ENCODE results near the gene ERI2.
"Not testable (repeated sequence)": the region's sequence is repeated elsewhere in the genome, so short reads cannot be mapped to it uniquely, and the experiment has no call there.

ERI2 gene

DNA sequence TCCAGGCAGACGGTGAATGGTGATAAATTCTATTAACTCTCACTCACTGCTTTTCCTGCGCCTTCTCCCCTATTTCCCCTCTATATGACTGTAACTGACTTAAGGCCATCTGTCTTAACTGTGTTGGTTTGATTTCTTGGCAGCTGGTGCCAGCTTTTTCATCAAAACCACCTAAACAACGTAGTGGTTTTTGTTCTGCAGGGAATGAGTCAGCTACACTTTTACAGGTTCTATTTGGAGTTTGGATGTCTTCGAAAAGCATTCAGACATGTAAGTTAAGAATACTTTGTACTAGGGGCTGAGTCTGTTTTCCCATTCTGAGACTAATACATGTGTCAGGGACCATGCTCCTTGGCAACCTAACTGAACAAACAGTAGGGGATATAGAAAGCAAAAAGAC, 8.5 kb upstream of the ERI2 start:
- DNase-seq (ENCODE audit: low read depth in 2 of 2), result no peak

DNA sequence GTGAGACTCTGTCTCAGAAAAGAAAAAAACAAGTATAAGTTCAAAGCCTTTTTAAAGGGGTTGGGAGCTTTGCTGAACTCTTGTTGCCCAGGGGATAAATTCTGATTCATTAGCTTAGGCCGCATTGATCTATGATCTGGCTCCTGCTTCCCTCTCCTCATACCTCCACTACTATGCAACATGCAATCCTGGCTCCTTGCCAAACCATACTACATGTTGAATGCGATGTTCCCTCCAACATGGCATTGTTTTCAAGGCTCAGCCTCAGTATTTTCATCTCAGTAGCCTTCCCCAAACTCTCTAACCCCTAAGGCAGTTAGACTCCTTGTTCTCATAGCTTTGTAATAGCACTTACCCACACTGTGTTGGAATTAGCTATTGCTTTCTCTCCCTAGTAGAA, 6.2 kb upstream of the ERI2 start:
- DNase-seq (ENCODE audit: low read depth in 2 of 2), result no peak

DNA sequence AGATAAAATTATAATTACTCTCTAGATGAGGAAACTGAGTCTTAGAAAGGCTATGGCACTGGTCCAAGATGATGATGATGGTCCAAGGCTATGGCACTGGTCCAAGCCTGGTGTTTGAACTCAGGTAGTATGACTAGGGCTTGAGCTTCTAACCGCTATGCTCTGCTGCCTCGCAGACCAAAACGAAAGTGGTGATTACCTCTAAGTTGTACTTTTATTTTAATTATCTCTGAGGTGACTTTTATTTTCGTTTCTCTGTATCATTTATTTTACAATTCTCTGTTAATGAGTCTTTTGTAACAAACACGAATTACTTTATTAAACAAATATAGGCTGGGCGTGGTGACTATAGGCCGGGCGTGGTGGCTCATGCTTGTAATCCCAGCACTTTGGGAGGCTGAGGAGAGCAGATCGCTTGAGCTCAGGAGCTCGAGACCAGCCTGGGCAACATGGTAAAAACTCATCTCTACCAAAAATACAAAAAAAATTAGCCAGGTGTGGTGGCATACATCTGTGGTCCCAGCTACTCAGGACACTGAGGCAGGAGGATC, 5.7 kb upstream of the ERI2 start:
- DNase-seq (ENCODE audit: low read depth in 2 of 2), result no peak

DNA sequence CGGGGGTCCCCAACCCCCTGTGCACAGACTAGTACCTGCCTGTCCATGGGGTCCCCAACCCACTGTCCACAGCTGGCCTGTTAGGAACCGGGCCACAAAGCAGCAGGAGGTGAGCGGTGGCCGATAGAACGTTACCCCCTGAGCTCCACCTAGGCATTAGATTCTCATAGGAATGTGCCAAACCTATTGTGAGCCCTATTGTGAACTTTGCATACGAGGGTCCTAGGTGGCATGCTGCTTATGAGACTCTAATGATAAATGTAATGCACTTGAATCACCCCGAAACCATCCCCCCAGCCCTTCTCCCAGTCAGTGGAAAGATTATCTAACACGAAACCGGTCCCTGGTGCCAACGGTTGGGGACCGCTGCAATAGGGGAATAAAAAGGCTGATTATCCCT, 1.6 kb upstream of the ERI2 start:
- DNase-seq (ENCODE audit: low read depth in 2 of 2), result no peak

DNA sequence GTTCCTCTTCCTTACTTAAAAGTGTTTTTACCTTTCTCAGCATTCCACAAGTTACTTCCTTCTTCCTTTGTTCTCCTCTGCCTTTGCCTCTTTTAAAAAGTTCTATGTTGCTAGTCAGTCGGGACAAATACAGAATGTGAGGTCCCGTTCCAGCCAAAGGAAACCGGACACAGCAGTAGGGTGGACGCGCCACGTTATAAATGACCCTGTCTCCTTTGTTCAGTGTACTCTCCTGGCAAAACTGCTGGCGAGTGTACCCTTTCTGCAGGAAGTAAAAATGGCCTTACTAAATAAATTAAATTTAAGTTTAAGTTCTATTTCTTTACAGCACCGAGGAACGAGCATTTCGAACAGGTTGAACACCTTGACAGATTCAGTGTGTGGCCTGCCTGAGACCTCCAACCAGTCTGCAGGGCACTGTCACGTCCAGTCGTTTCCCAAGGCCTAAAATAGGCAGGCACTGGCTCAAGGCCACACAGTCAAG, 546 bp downstream of the ERI2 start:
- not testable (repeated sequence) for DNase-seq (ENCODE audit: low read depth in 2 of 2)

DNA sequence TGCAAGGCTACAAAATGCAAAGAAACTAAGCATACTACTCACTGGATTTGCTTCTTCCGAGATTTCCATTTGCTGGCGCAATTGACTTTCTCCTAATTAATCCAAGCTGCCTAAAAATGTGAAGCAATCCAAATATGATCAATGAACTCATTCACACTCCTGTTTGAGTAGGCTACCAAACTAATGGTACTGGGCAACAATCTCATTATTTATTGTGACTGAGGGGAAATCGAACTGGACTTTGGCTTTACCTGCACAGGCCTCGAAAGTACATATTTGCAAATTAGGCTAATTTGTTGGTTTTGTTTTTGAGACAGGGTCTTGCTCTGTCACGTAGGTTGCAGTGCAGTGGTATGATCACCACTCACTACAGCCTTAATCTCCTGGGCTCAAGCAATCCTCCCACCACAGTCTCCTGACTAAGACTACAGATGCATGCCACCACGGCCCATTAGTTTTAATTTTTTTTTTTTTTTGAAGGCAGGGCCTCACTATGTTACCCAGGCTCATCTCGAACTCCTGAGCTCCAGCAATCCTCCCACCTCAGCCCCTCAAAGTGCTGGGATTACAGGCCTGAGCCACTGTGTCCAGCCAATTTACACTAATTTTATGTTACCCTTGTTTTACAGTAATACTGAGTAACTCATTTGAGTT, 2.6 kb downstream of the ERI2 start:
- peak; percentile 2 to 4 for DNase-seq (ENCODE audit: low read depth in 2 of 2)

DNA sequence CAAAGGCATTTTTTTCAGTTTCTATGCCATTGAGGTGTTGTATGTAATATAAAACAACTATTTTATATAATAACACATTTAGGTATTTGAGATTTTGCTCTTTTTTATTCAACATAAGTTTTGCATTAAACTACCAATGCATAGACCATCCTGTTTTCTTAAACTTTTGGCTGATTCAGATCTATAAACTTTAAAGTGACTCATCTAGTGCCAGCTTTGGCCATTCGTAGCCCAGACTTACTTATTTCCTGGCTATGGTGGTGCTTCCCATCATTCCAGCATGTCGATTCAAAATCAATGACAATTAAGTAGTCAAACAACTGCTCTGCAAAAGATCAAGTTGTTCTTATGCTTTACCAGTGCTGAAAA, 3.1 kb downstream of the ERI2 start:
- DNase-seq (ENCODE audit: low read depth in 2 of 2), result peak; percentile 2 to 3

DNA sequence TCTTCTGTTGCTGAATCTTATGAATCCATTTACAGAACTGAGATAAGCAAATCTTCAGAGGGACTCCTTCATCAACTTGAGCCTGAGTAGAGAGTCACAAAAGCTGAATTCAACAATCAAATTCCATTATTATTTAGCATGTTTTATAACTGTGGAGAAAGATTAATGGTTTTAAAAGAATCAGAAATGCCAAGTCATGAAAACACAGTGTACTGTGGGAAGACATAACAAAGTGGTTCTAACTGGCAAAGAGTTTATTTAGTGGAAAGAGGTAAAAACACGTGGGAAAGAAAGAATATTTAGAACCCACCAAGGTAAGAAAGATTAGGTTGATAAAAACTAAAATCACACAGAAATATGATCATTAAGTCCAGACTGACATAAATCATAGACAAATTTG, 5.0 kb downstream of the ERI2 start:
- DNase-seq (ENCODE audit: low read depth in 2 of 2), result no peak

DNA sequence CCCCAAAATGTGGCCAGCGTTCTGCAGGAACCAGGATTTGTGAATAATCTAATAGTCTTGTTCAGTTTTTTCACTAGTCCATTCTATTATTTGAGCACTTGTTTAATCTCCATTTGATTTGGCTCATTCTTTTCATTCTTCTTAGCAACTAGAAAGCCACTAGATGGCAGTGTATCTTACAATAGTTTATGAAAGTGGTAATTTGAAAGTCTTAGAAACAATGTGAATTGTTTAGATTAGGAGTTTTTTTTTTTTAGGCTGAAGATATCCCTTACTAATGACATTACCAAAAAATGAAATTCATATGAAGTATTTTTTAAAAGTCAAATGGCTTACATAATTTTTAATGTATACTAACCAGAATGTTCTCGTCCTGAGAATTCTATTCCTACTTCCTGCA, 6.7 kb downstream of the ERI2 start:
- DNase-seq (ENCODE audit: low read depth in 2 of 2), result peak; percentile 6 to 8

DNA sequence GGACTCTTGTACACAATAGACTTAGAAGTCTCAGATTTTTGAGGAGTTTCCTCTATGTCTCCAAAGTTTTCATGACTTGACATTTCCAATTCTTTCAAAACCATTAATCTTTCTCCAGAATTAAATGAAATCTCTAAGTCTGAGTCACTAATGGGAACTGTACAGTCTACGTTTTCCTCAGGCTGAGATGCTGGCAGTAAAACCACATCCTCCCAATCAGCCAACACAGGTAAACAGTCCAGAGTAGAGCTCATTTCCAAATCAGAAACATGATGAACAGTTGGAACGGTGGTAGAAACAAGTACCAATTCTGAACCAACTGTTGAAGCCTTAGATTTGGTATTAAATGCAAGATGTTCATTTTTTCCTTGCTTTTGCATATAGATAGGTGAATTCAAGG, 7.9 kb downstream of the ERI2 start:
- DNase-seq (ENCODE audit: low read depth in 2 of 2), result no peak

DNA sequence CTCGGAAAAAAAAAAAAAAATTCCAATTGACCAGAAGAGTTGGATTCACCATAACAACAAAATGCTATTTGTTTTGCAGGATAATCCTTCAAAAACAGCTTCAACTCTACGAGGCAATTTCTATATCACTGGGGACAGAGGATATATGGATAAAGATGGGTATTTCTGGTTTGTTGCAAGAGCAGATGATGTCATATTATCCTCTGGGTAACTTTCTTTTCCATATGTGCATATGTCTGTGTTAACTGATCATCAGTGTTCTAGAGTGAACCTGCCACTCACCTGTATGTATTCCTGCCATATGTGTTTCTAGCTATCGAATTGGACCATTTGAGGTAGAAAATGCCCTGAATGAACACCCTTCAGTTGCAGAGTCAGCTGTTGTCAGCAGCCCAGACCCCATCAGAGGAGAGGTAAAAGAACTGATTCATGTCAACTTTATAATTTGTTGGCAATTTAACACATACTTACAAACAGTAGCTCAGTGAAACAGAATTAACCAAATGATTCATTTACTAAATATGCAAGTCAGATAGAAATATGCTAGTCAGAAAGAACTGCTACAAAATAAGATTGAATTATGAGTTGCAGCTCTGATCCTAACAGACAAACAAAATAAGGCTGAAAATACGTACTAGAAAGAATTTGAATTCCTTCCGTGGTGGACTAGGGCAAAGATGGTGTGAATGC, 14.2 kb downstream of the ERI2 start:
- DNase-seq (ENCODE audit: low read depth in 2 of 2), result peak in 1 of 2 experiments; percentile 3

DNA sequence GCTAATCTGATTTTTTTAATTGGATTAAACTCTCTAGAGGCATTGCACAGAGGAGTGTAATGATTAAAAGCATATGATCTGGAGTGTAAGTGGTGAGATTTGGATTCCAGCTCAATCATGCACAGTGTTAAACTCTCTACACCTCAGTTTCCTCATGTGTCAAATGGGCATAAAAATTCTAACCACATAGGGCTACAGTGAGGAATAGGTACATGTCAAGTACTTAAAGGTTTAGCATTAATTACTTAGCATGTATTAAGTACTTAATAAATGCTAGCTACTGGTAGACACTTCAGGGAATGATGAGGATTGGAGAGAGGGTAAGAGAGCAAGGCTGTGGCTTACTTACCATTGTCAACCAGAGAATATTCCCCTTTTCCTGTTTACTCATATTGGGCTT, 17.1 kb downstream of the ERI2 start:
- DNase-seq (ENCODE audit: low read depth in 2 of 2), result no peak

DNA sequence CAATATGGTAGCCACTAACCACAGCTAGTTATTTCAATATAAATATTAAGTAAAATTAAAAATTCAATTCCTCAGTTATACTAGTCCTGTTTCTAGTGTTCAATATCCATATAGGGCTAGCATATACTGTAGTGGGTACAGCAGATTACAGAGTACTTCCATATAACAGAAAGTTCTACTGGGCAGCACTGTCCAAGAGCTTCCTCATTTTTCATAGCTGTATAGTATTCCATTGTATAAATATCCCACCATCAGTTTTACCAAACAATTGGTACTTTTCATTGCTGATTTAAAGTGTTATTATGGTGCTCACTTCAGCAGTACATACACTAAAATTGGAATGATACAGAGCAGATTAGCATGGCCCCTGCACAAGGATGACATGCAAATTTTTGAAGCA, 22.1 kb downstream of the ERI2 start:
- DNase-seq (ENCODE audit: low read depth in 2 of 2), result no peak

DNA sequence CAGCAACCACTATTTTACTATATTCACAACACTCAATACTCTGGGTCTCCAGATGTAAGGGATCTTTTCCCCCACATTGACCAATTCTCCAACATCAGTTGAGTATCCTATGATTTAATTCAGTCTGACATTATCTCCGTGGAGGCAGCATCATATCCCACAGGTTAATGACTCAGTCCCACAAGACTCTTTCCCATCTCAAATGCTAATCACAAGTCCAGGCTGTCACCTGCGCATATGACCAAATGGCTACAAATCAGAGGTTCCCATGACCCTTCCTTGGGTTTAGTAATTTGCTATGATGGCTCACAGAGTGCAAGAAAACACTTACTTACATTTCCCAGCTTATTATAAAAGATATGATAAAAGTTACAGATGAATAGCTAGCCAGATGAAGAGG, 23.8 kb downstream of the ERI2 start:
- no peak for DNase-seq (ENCODE audit: low read depth in 2 of 2)

DNA sequence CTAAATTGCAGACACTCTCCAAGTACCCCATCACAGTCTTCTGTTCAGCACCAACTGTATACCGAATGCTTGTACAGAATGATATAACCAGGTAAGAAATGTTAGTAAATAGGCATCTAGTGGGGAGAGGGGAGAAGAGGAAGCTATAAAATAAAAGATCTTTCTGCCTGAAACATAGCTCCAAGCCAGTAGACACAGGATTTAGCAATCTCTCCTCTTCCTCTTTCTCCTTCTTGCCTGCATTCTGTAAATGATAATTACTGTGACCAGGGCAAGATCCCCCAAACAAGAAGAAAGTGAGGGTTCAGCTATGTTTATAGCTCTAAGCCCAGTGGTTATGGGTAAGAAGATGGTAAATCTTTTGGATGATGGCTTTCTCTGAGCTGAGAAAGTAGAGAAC, 24.6 kb downstream of the ERI2 start:
- no peak for DNase-seq (ENCODE audit: low read depth in 2 of 2)

DNA sequence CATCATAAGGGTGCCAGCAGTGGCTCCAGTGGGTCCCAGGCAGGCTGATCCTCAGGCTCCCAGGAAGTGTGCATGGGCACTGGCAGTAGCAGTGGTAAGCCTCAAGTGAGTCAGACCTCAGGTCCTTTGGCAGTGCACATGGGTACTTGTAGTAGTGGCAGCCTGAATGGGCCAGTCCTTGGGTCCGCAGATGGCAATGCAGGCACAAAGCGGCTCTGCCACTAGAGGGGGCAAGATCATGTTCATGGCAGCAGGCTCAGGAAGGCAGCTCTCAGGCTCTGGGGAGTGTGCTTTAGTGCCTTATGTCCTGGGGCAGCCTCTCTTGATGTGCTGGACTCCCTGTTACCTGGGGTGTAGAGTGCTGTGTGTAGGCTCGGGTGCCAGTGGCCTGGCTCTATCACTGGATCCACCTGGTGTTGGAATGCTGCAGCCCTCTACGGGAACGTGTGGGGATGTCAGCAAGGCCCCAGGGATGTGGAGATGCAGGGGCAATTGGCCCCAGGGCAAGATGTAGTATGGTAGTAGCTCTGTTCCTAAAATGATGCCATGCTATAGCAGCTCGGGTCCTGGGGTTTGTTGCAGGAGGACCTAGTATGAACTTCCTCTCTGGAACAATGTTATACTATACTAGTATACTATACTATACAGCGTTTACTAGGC, 31.4 kb downstream of the ERI2 start:
- DNase-seq (ENCODE audit: low read depth in 2 of 2), result peak in 1 of 2 experiments; percentile 12

DNA sequence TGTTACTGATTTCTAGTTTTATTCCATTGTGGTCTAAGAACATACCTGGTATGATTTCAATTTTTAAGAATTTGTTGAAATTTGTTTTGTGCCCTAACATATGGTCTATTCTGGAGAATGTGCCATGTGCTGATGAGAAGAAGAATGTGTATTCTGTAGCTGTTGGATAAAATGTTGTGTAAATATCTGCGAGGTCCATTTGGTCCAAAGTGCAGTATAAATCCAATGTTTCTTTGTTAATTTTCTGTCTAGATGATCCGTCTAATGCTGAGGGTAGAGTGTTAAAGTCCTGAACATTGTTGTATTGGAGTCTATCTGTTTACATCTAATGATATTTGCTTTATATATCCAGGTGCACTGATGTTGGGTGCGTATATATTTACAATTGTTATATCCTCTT, 32.6 kb downstream of the ERI2 start:
- DNase-seq (ENCODE audit: low read depth in 2 of 2), result no peak

DNA sequence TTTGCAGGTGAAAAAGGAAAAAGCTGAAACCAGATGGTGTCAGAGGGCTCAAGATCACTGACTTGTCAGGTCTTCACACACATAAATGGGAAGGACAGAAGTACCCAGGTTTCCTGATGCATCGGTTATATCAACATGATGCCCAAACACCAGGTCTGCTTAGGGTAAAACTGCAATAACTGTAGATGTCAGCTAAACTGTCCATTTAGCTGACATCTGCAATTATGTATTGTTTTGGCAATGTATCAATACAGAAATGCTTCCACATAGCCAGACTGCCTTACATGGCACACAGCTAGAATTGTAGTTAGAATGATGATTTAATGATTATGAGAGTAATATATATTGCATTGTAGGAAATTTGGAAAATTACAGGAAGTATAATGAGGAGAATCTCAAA, 37.5 kb downstream of the ERI2 start:
- DNase-seq (ENCODE audit: low read depth in 2 of 2), result no peak

DNA sequence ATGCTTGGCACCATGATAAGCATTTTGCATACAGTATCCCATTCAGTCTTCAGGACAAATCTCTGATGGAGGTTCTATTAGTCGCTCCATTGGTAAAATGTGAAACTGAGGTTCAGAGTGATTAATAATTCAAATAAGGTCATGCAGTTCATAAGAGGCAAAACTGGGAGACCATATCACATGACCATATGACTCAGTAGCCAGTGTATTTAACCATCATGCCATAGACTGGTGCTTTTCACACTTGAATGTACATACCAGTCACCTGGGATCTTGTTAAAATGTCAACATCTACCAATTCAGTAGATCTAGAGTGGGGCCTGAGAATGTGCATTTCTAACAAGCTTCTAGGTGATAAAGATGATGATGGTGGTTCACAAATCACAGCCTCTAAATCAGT, 38.2 kb downstream of the ERI2 start:
- DNase-seq (ENCODE audit: low read depth in 2 of 2), result no peak

DNA sequence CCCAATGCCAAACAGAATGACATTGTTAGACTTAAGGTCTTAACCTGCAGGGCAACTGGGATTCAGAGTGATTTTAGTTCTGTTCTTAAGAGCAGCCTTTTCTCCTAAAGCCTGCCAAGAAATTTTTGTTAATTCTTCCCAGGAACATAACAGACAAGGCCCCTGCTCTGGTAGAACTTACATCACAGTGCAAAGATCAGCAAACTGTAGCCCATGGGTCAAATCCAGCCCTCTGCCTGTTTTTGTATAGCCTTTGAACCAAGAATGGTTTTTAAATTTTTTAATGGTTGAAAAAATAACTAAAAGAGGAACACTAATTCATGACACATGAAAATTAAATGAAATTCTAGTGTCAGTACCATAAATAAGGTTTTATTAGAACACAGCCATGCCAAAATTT, 38.7 kb downstream of the ERI2 start:
- DNase-seq (ENCODE audit: low read depth in 2 of 2), result no peak

DNA sequence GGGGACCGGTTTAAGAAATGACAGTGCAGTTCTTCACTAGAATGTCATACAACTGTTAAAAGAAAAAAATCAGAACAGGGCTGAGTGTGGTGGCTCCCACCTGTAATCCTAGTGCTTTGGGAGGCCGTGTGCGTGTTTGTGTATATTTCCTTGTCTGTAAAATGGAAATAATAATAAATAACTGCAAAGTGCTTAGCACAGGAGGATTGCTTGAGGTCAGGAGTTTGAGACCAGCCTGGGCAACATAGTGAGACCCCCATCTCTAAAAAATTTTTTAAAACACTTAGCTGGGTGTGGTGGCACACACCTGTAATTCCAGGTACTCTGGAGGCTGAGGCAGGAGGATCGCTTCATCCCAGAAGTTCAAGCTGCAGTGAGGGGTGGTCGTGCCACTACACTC, 40.0 kb downstream of the ERI2 start:
- no peak for DNase-seq (ENCODE audit: low read depth in 2 of 2)

DNA sequence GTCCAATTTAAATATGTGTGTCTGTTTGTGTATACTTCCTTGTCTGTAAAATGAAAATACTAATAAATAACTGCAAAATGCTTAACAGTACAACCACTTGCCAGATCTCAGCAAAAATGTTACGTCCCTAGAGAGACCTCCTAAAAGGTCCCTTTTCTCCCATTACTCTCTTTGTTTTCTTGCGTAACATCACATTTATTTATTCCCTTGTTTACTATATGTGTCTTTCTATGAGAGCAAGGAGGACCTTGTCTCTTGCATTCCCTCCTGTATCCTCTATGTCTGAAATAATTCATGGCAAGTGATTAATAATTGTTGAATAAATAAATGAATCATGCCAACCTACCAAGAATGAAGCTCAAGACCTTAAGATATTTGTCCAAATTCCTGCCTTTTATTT, 40.5 kb downstream of the ERI2 start:
- no peak for DNase-seq (ENCODE audit: low read depth in 2 of 2)

DNA sequence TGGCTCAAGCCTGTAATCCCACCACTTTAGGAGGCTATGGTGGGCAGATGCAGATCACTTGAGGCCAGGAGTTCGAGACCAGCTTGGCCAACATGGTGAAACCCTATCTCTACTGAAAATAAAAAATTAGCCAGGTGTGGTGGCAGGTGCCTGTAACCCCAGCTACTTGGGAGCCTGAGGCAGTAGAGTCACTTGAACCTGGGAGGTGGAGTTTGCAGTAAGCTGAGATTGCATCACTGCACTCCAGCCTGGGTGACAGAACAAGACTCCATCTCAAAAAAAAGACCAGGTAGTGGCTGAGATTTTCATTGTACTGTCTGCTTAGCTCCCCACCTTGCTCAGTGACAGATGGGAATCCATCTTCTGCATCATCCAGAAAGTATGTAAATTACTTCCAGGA, 41.8 kb downstream of the ERI2 start:
- DNase-seq (ENCODE audit: low read depth in 2 of 2), result not testable (repeated sequence)

All from fibroblast of skin of left quadriceps (primary cell).